ENCODE results near the gene PRRT1.

PRRT1 gene

DNA sequence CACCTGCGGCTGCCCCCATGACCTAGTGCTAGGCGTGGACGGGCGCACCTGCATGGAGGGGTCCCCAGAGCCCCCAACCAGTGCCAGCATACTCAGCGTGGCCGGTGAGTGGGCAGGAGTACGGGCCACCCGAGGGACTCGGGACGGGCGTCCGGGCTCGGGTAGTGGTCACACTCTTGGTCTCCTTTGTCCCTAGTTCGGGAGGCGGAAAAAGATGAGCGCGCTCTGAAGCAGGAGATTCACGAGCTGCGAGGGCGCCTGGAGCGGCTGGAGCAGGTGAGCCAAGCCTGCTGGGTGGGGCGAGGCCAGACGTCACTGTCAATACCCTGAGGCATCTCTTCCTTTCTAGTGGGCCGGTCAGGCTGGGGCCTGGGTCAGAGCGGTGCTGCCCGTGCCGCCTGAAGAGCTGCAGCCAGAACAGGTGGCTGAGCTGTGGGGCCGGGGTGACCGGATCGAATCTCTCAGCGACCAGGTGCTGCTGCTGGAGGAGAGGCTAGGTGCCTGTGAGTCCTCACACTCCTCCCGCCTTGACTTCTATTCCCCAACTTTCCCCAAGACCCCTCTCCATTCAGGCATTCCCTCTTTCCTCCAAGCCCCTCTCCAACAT is 15.5 kb upstream of the PRRT1 start:
- TF ChIP-seq SP1 (IDR thresholded peaks at IDR 0.05) (no peak), HDGF (IDR thresholded peaks at IDR 0.05; ENCODE audit: borderline replicate concordance) (no peak), L3MBTL2 (conservative IDR thresholded peaks at IDR 0.05) (no peak), ARNT (IDR thresholded peaks at IDR 0.05) (no peak), FOXA1 (IDR thresholded peaks at IDR 0.05) (no peak), BHLHE40 (IDR thresholded peaks at IDR 0.05; ENCODE audit: borderline replicate concordance) (no peak), FOXK2 (IDR thresholded peaks at IDR 0.05) (no peak), SUZ12 (IDR thresholded peaks at IDR 0.05) (no peak), FOXM1 (IDR thresholded peaks at IDR 0.05; ENCODE audit: borderline replicate concordance) (no peak), NFRKB (IDR thresholded peaks at IDR 0.05) (no peak), ZNF384 (IDR thresholded peaks at IDR 0.05) (no peak), LEF1 (IDR thresholded peaks at IDR 0.05; ENCODE audit: borderline replicate concordance) (no peak), CTBP1 (IDR thresholded peaks at IDR 0.05; ENCODE audit: borderline replicate concordance) (no peak), PKNOX1 (IDR thresholded peaks at IDR 0.05) (no peak), TARDBP (IDR thresholded peaks at IDR 0.05) (no peak), ELF4 (IDR thresholded peaks at IDR 0.05) (no peak)
- no peak for DNase-seq (ENCODE audit: extremely low spot score)
- ChIA-PET POLR2A (interaction anchor here (1.7 to 3.1 kb wide), 3 partner anchors 10 to 38 kb away, joined by 4 to 19 read pairs (median 10); partner anchors contain the start of gene AGPAT1), CTCF (interaction anchor here (1.2 kb wide), 1 partner anchor 48 kb away, joined by 3 read pairs; no protein-coding TSS in a partner anchor)

- ChIA-PET POLR2A (interaction anchor here (0.8 to 3.1 kb wide), 4 partner anchors 10 to 38 kb away, joined by 3 to 19 read pairs (median 5); partner anchors contain the start of genes AGPAT1 and FKBPL), CTCF (interaction anchor here (0.6 kb wide), 1 partner anchor 27 kb away, joined by 3 read pairs; no protein-coding TSS in a partner anchor)
- no peak for DNase-seq (ENCODE audit: extremely low spot score)
- no peak for TF ChIP-seq LEF1 (IDR thresholded peaks at IDR 0.05; ENCODE audit: borderline replicate concordance)
- TF ChIP-seq PKNOX1 (IDR thresholded peaks at IDR 0.05): no peak
- TF ChIP-seq SP1 (IDR thresholded peaks at IDR 0.05): no peak
- TF ChIP-seq CTBP1 (IDR thresholded peaks at IDR 0.05; ENCODE audit: borderline replicate concordance): no peak
- TF ChIP-seq ARNT (IDR thresholded peaks at IDR 0.05): no peak
Observed at GRCh38 chr6:32166411-32167061, 14.8 kb upstream of the PRRT1 start.

DNA sequence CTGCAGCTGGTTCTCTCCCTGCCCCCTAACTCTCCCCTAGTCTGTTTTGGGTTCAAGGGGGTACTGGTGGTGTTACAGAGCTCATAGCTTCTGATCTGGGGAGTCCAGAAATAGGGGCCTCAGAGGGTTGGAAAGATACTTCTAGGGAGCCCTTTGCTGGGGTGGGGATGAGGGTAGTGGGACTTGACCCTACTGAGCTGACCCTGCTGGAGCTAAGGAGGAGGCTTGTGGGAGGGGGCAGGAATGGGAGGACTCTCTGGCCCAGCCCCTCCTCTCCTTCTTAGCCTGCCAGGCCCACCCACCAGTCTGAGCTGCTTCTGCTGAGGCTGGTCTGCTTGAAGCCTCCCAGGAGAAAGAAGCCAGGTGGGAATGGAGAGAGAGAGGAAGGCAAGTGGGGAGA is 12.6 kb upstream of the PRRT1 start, which contains the start of gene EGFL8:
Gene EGFL8 (plus strand): TSS at position 301 of the 400 bp plus-strand sequence. CDS start 1,571 bp downstream, outside the sequence.
- TF ChIP-seq PKNOX1 (IDR thresholded peaks at IDR 0.05) (no peak), BHLHE40 (IDR thresholded peaks at IDR 0.05; ENCODE audit: borderline replicate concordance) (no peak), SP1 (IDR thresholded peaks at IDR 0.05) (no peak), LEF1 (IDR thresholded peaks at IDR 0.05; ENCODE audit: borderline replicate concordance) (no peak), FOXK2 (IDR thresholded peaks at IDR 0.05) (no peak), ELF4 (IDR thresholded peaks at IDR 0.05) (no peak), TARDBP (IDR thresholded peaks at IDR 0.05) (no peak), CTBP1 (IDR thresholded peaks at IDR 0.05; ENCODE audit: borderline replicate concordance) (no peak), HDGF (IDR thresholded peaks at IDR 0.05; ENCODE audit: borderline replicate concordance) (no peak), ZNF384 (IDR thresholded peaks at IDR 0.05) (no peak), L3MBTL2 (conservative IDR thresholded peaks at IDR 0.05) (no peak), SUZ12 (IDR thresholded peaks at IDR 0.05) (no peak), FOXA1 (IDR thresholded peaks at IDR 0.05) (no peak), ARNT (IDR thresholded peaks at IDR 0.05) (no peak), FOXM1 (IDR thresholded peaks at IDR 0.05; ENCODE audit: borderline replicate concordance) (no peak)
- POLR2A ChIA-PET: interaction anchor here (3.1 kb wide), 1 partner anchor 13 kb away, joined by 19 read pairs; the partner anchor contains the start of gene AGPAT1

GRCh38 chr6:32163559-32164258 is 12.0 kb upstream of the PRRT1 start:
- DNase-seq (ENCODE audit: extremely low spot score): no peak
- POLR2A ChIA-PET: interaction anchor here (3.1 kb wide), 1 partner anchor 13 kb away, joined by 19 read pairs; the partner anchor contains the start of gene AGPAT1
- CTCF ChIA-PET: no interaction called here
- TF ChIP-seq FOXK2 (IDR thresholded peaks at IDR 0.05) (no peak), SUZ12 (IDR thresholded peaks at IDR 0.05) (no peak), ARNT (IDR thresholded peaks at IDR 0.05) (no peak), ZNF384 (IDR thresholded peaks at IDR 0.05) (no peak), PKNOX1 (IDR thresholded peaks at IDR 0.05) (no peak), TARDBP (IDR thresholded peaks at IDR 0.05) (no peak), FOXA1 (IDR thresholded peaks at IDR 0.05) (no peak)

More for the DNA sequence above, 12.6 kb upstream of the PRRT1 start, which contains the start of gene EGFL8:
- DNase-seq (ENCODE audit: extremely low spot score): no peak
- CTCF ChIA-PET: interaction anchor here (0.6 kb wide), 1 partner anchor 581 kb away, joined by 7 read pairs; no protein-coding TSS in a partner anchor

GRCh38 chr6:32158052-32158451 is 6.3 kb upstream of the PRRT1 start:
- DNase-seq (ENCODE audit: extremely low spot score): no peak
- POLR2A ChIA-PET: interaction anchor here (1.3 kb wide), 1 partner anchor 19 kb away, joined by 3 read pairs; no protein-coding TSS in a partner anchor
- CTCF ChIA-PET: no interaction called here
- TF ChIP-seq PKNOX1 (IDR thresholded peaks at IDR 0.05) (no peak), ZNF384 (IDR thresholded peaks at IDR 0.05) (no peak), TARDBP (IDR thresholded peaks at IDR 0.05) (no peak), NFRKB (IDR thresholded peaks at IDR 0.05) (no peak), FOXK2 (IDR thresholded peaks at IDR 0.05) (no peak), FOXM1 (IDR thresholded peaks at IDR 0.05; ENCODE audit: borderline replicate concordance) (no peak), HDGF (IDR thresholded peaks at IDR 0.05; ENCODE audit: borderline replicate concordance) (no peak), BHLHE40 (IDR thresholded peaks at IDR 0.05; ENCODE audit: borderline replicate concordance) (no peak), SUZ12 (IDR thresholded peaks at IDR 0.05) (no peak)

Measured in HEK293T (cell line).